NCI-H1417 treated with DMSO at 0.1 percent for 48 hours (cell line): ENCODE measurements around the gene FBRS.
"Not testable (repeated sequence)": the region's sequence is repeated elsewhere in the genome, so short reads cannot be mapped to it uniquely, and the experiment has no call there.

Source experiments
- DNase-seq: peaks from one replicate; lab custom pipeline; 2025; lab: John Stamatoyannopoulos, UW

The FBRS gene

GRCh38 chr16:30698816-30699614 lies 40.8 kb downstream of the FBRS start, which contains the start of gene SRCAP:
Gene SRCAP, plus strand, starts transcription at chr16:30699171. Its CDS starts 1,654 bp downstream, at chr16:30700825.
- peak; percentile 16 for DNase-seq

GRCh38 chr16:30699615-30700099 lies 41.4 kb downstream of the FBRS start:
- no peak for DNase-seq

GRCh38 chr16:30700491-30700890 lies 42.3 kb downstream of the FBRS start:
- DNase-seq: no peak

GRCh38 chr16:30700971-30701370 lies 42.7 kb downstream of the FBRS start:
- DNase-seq: no peak

GRCh38 chr16:30703071-30703470 lies 44.8 kb downstream of the FBRS start:
- not testable (repeated sequence) for DNase-seq

- DNase-seq: no peak
These were observed 45.7 kb downstream of the FBRS start for GRCh38 chr16:30703971-30704370.

- no peak for DNase-seq
These were observed 47.8 kb downstream of the FBRS start for GRCh38 chr16:30706046-30706445.

- no peak for DNase-seq
These were observed 52.7 kb downstream of the FBRS start for GRCh38 chr16:30710971-30711370.

- no peak for DNase-seq
These were observed 53.5 kb downstream of the FBRS start for GRCh38 chr16:30711712-30712111.

GRCh38 chr16:30715750-30716445 lies 57.7 kb downstream of the FBRS start:
- DNase-seq: no peak

- DNase-seq: no peak
These were observed 61.9 kb downstream of the FBRS start for GRCh38 chr16:30720086-30720485.
